Measurements from ENCODE around the gene DXO.
A peak's percentile ranks its signal among the peaks of the same experiment; 100 is the strongest.

DXO gene

GRCh38 chr6:31952890-31953289 is 19.0 kb downstream of the DXO start:
- Histone ChIP-seq H3K27me3 (no peaks in the 10 kb centered on the region), H3K9ac (no peak overlapping the region), H3K27ac (no peak overlapping the region), H3K4me2 (no peak overlapping the region), H4K20me1 (no peaks in the 10 kb centered on the region), H3K4me1 (peaks cover 7% of the 10 kb centered on the region), H3K36me3 (peaks cover 76% of the 10 kb centered on the region), H3K4me3 (no peak overlapping the region), H3K9me3 (no peaks in the 10 kb centered on the region)
- TF ChIP-seq Cebpa-rat (IDR thresholded peaks at IDR 0.05) = no peak

GRCh38 chr6:31952140-31952805 is 19.7 kb downstream of the DXO start:
- peaks cover 75% of the 10 kb centered on the region for H3K36me3 ChIP-seq

GRCh38 chr6:31949926-31950548 is 21.9 kb downstream of the DXO start:
- no peak overlapping the region for H3K9ac ChIP-seq
- H3K4me3 ChIP-seq = no peak overlapping the region
- H3K4me2 ChIP-seq = no peak overlapping the region
- no peaks in the 10 kb centered on the region for H3K27me3 ChIP-seq
- no peak for TF ChIP-seq Cebpa-rat (IDR thresholded peaks at IDR 0.05)
- no peaks in the 10 kb centered on the region for H3K9me3 ChIP-seq
- no peaks in the 10 kb centered on the region for H4K20me1 ChIP-seq
- H3K4me1 ChIP-seq = no peaks in the 10 kb centered on the region
- H3K36me3 ChIP-seq = peaks cover 52% of the 10 kb centered on the region
- H3K27ac ChIP-seq = no peak overlapping the region

More at GRCh38 chr6:31952140-31952805, 19.7 kb downstream of the DXO start:
- Histone ChIP-seq H3K27me3 (no peaks in the 10 kb centered on the region), H3K9ac (no peak overlapping the region), H3K4me3 (no peak overlapping the region), H3K9me3 (no peaks in the 10 kb centered on the region), H3K4me1 (peaks cover 1% of the 10 kb centered on the region), H4K20me1 (no peaks in the 10 kb centered on the region), H3K4me2 (no peak overlapping the region), H3K27ac (no peak overlapping the region)
- TF ChIP-seq Cebpa-rat (IDR thresholded peaks at IDR 0.05) = no peak

GRCh38 chr6:31948753-31949413 is 23.1 kb downstream of the DXO start:
- no peak overlapping the region for H3K4me2 ChIP-seq
- no peaks in the 10 kb centered on the region for H3K9me3 ChIP-seq
- peaks cover 41% of the 10 kb centered on the region for H3K36me3 ChIP-seq
- 0 out of 2 replicates have a peak, but pooled peaks have one; percentile 16 for TF ChIP-seq Cebpa-rat (IDR thresholded peaks at IDR 0.05)
- no peak overlapping the region for H3K27ac ChIP-seq
- H3K9ac ChIP-seq = no peak overlapping the region
- H4K20me1 ChIP-seq = no peaks in the 10 kb centered on the region
- no peaks in the 10 kb centered on the region for H3K4me1 ChIP-seq
- H3K4me3 ChIP-seq = no peak overlapping the region
- H3K27me3 ChIP-seq = no peaks in the 10 kb centered on the region

- Histone ChIP-seq H3K4me3 (no peak overlapping the region), H4K20me1 (no peaks in the 10 kb centered on the region), H3K9me3 (no peaks in the 10 kb centered on the region), H3K9ac (no peak overlapping the region), H3K27ac (no peak overlapping the region), H3K27me3 (no peaks in the 10 kb centered on the region), H3K4me1 (no peaks in the 10 kb centered on the region), H3K36me3 (peaks cover 35% of the 10 kb centered on the region), H3K4me2 (no peak overlapping the region)
- TF ChIP-seq Cebpa-rat (IDR thresholded peaks at IDR 0.05) = no peak
Measured at GRCh38 chr6:31948306-31948705, 23.6 kb downstream of the DXO start.

- H3K27ac ChIP-seq = no peak overlapping the region
- no peaks in the 10 kb centered on the region for H3K9me3 ChIP-seq
- no peaks in the 10 kb centered on the region for H4K20me1 ChIP-seq
- H3K27me3 ChIP-seq = no peaks in the 10 kb centered on the region
- H3K4me1 ChIP-seq = no peaks in the 10 kb centered on the region
- no peak overlapping the region for H3K4me2 ChIP-seq
- no peak overlapping the region for H3K9ac ChIP-seq
- peaks cover 31% of the 10 kb centered on the region for H3K36me3 ChIP-seq
- H3K4me3 ChIP-seq = no peak overlapping the region
- TF ChIP-seq Cebpa-rat (IDR thresholded peaks at IDR 0.05) = no peak
Measured at GRCh38 chr6:31947864-31948263, 24.1 kb downstream of the DXO start.

GRCh38 chr6:31947070-31947675 is 24.8 kb downstream of the DXO start:
- Histone ChIP-seq H3K27me3 (no peaks in the 10 kb centered on the region), H3K4me1 (no peaks in the 10 kb centered on the region), H3K4me3 (no peak overlapping the region), H3K36me3 (peaks cover 24% of the 10 kb centered on the region), H4K20me1 (no peaks in the 10 kb centered on the region), H3K9ac (no peak overlapping the region), H3K9me3 (no peaks in the 10 kb centered on the region), H3K27ac (no peak overlapping the region), H3K4me2 (no peak overlapping the region)
- TF ChIP-seq Cebpa-rat (IDR thresholded peaks at IDR 0.05) = no peak

GRCh38 chr6:31946370-31946885 is 25.5 kb downstream of the DXO start:
- Histone ChIP-seq H3K4me1 (peaks cover 1% of the 10 kb centered on the region; the same call in 1 of the 2 replicates), H3K9me3 (no peaks in the 10 kb centered on the region), H3K36me3 (peaks cover 16% of the 10 kb centered on the region), H3K4me3 (no peak overlapping the region), H3K9ac (no peak overlapping the region), H4K20me1 (no peaks in the 10 kb centered on the region), H3K27me3 (no peaks in the 10 kb centered on the region), H3K27ac (no peak overlapping the region), H3K4me2 (no peak overlapping the region)
- no peak for TF ChIP-seq Cebpa-rat (IDR thresholded peaks at IDR 0.05)

GRCh38 chr6:31945507-31946369 is 26.2 kb downstream of the DXO start, which contains the start of gene CFB:
Gene CFB, plus strand, starts transcription at chr6:31946095. Its CDS starts 127 bp downstream, at chr6:31946222.
- no peak within 1 kb of the TSS for H3K4me2 ChIP-seq
- no peak within 1 kb of the TSS for H3K4me3 ChIP-seq
- no peaks in the 10 kb centered on the region for H3K27me3 ChIP-seq
- H3K4me1 ChIP-seq = peaks cover 8% of the 10 kb centered on the region
- no peaks in the 10 kb centered on the region for H4K20me1 ChIP-seq
- no peak for TF ChIP-seq Cebpa-rat (IDR thresholded peaks at IDR 0.05)
- no peak within 1 kb of the TSS for H3K9ac ChIP-seq
- no peaks in the 10 kb centered on the region for H3K9me3 ChIP-seq
- H3K27ac ChIP-seq = no peak within 1 kb of the TSS
- H3K36me3 ChIP-seq = peaks cover 9% of the 10 kb centered on the region

Data from BLaER1 (cell line).